ENCODE results near the gene MTARC1. TPM values are rescaled to one million over a fixed set of nuclear protein-coding genes. Genes with fewer than 3 reads are reported as not detected.

MTARC1 gene
- total RNA-seq, 1 experiment from 2014 or later, result 48.5 TPM

- Histone ChIP-seq H3F3A (ENCODE audit: low read length, unreplicated experiment) (no peaks in the 10 kb centered on the region), H3K27ac (ENCODE audit: low read length) (no peak overlapping the region), H3K4me1 (ENCODE audit: insufficient read depth, low read length) (no peaks in the 10 kb centered on the region), H2AFZ (ENCODE audit: low read length) (no peak overlapping the region), H3K9me2 (replicated peaks; ENCODE audit: low read length) (no peaks in the 10 kb centered on the region), H3K4me3 (ENCODE audit: low read length) (no peak overlapping the region), H3K9me3 (ENCODE audit: low read length) (no peaks in the 10 kb centered on the region), H3K4me2 (ENCODE audit: low read length) (no peak overlapping the region), H3K36me3 (ENCODE audit: low read depth, low read length) (peaks cover 28% of the 10 kb centered on the region), H3K27me3 (ENCODE audit: low read length) (no peaks in the 10 kb centered on the region), H3K9ac (ENCODE audit: low read length) (no peak overlapping the region), H4K20me1 (ENCODE audit: low read length) (no peaks in the 10 kb centered on the region), H3K79me2 (ENCODE audit: low read length) (no peaks in the 10 kb centered on the region)
- intact Hi-C loops (cut with micrococcal nuclease), result no loop called here
- CTCF ChIA-PET, result no interaction called here
- POLR2A ChIA-PET (ENCODE audit: unreplicated experiment), result no interaction called here
- no peak for TF ChIP-seq CTCF (conservative IDR thresholded peaks at IDR 0.05; ENCODE audit: low read depth, low read length)
- ATAC-seq, result no peak
- DNase-seq, result no peak
- no TSS peak for BruUV-seq (replicated peaks)
These were observed 19.2 kb upstream of the MTARC1 start for GRCh38 chr1:220767312-220768125.

GRCh38 chr1:220768126-220768601 lies 18.5 kb upstream of the MTARC1 start:
- no peaks in the 10 kb centered on the region for H3K27me3 ChIP-seq (ENCODE audit: low read length)
- no peaks in the 10 kb centered on the region for H3K4me1 ChIP-seq (ENCODE audit: insufficient read depth, low read length)
- TF ChIP-seq EZH2phosphoT487 (IDR thresholded peaks at IDR 0.05; ENCODE audit: borderline replicate concordance, low read length) (no peak), EZH2 (IDR thresholded peaks at IDR 0.05; ENCODE audit: low read length, unreplicated experiment) (no peak), CTCF (conservative IDR thresholded peaks at IDR 0.05; ENCODE audit: low read depth, low read length) (no peak)
- H2AFZ ChIP-seq (ENCODE audit: low read length), result no peak overlapping the region
- H3F3A ChIP-seq (ENCODE audit: low read length, unreplicated experiment), result no peaks in the 10 kb centered on the region
- BruUV-seq (replicated peaks), result no TSS peak
- H3K36me3 ChIP-seq (ENCODE audit: low read depth, low read length), result peaks cover 27% of the 10 kb centered on the region
- CTCF ChIA-PET, result no interaction called here
- no peak overlapping the region for H3K27ac ChIP-seq (ENCODE audit: low read length)
- ATAC-seq, result no peak
- H3K9ac ChIP-seq (ENCODE audit: low read length), result no peak overlapping the region
- H3K9me3 ChIP-seq (ENCODE audit: low read length), result no peaks in the 10 kb centered on the region
- no peaks in the 10 kb centered on the region for H3K79me2 ChIP-seq (ENCODE audit: low read length)
- POLR2A ChIA-PET (ENCODE audit: unreplicated experiment), result no interaction called here
- H3K9me2 ChIP-seq (replicated peaks; ENCODE audit: low read length), result no peaks in the 10 kb centered on the region
- intact Hi-C loops (cut with micrococcal nuclease), result no loop called here
- no peaks in the 10 kb centered on the region for H4K20me1 ChIP-seq (ENCODE audit: low read length)
- no peak for DNase-seq
- no peak overlapping the region for H3K4me2 ChIP-seq (ENCODE audit: low read length)
- H3K4me3 ChIP-seq (ENCODE audit: low read length), result no peak overlapping the region

- Histone ChIP-seq H4K20me1 (ENCODE audit: low read length) (no peaks in the 10 kb centered on the region), H3K79me2 (ENCODE audit: low read length) (no peaks in the 10 kb centered on the region), H3K36me3 (ENCODE audit: low read depth, low read length) (peaks cover 23% of the 10 kb centered on the region), H3K27me3 (ENCODE audit: low read length) (no peaks in the 10 kb centered on the region), H3K9me2 (replicated peaks; ENCODE audit: low read length) (no peaks in the 10 kb centered on the region), H3K4me2 (ENCODE audit: low read length) (no peak overlapping the region), H3K27ac (ENCODE audit: low read length) (no peak overlapping the region), H3K4me1 (ENCODE audit: insufficient read depth, low read length) (no peaks in the 10 kb centered on the region), H3F3A (ENCODE audit: low read length, unreplicated experiment) (no peaks in the 10 kb centered on the region), H3K9ac (ENCODE audit: low read length) (no peak overlapping the region), H2AFZ (ENCODE audit: low read length) (no peak overlapping the region), H3K9me3 (ENCODE audit: low read length) (no peaks in the 10 kb centered on the region), H3K4me3 (ENCODE audit: low read length) (no peak overlapping the region)
- BruUV-seq (replicated peaks), result no TSS peak
- intact Hi-C loops (cut with micrococcal nuclease), result no loop called here
- no peak for DNase-seq
- ChIA-PET POLR2A (ENCODE audit: unreplicated experiment) (no interaction called here), CTCF (no interaction called here)
- ATAC-seq, result no peak
- TF ChIP-seq EZH2phosphoT487 (IDR thresholded peaks at IDR 0.05; ENCODE audit: borderline replicate concordance, low read length) (no peak), EZH2 (IDR thresholded peaks at IDR 0.05; ENCODE audit: low read length, unreplicated experiment) (no peak), CTCF (conservative IDR thresholded peaks at IDR 0.05; ENCODE audit: low read depth, low read length) (no peak)
These were observed 17.5 kb upstream of the MTARC1 start for GRCh38 chr1:220769205-220769604.

All from PC-3 (cell line).